Osteocyte (in vitro differentiated cells): ENCODE results near the gene SRGAP3. TPM values are rescaled to one million over a fixed set of nuclear protein-coding genes. Genes with fewer than 3 reads are reported as not detected.

Experiments
- DNase-seq: peaks from one replicate; pipeline ENCODE4 v3.0.0; 2021; ENCODE audit warnings: mixed read lengths; ENCODE audit not compliant: unreplicated experiment; ENCODE audit errors: extremely low spot score
- H3K27ac Mint-ChIP-seq: one replicate; pipeline ENCODE4 v1.8.0; 2021; ENCODE audit warnings: mild to moderate bottlenecking, mixed read lengths; ENCODE audit not compliant: unreplicated experiment
- H3K27me3 Mint-ChIP-seq: one replicate; pipeline ENCODE4 v1.8.0; 2021; ENCODE audit warnings: mixed read lengths; ENCODE audit not compliant: unreplicated experiment
- H3K36me3 Mint-ChIP-seq: one replicate; pipeline ENCODE4 v1.8.0; 2021; ENCODE audit warnings: mixed read lengths; ENCODE audit not compliant: unreplicated experiment
- H3K4me1 Mint-ChIP-seq: one replicate; pipeline ENCODE4 v1.8.0; 2021; ENCODE audit warnings: mixed read lengths; ENCODE audit not compliant: unreplicated experiment
- H3K4me3 Mint-ChIP-seq: one replicate; pipeline ENCODE4 v1.8.0; 2021; ENCODE audit warnings: mild to moderate bottlenecking, moderate library complexity, mixed read lengths; ENCODE audit not compliant: unreplicated experiment
- H3K9me3 Mint-ChIP-seq: one replicate; pipeline ENCODE4 v1.8.0; 2021; ENCODE audit warnings: mixed read lengths; ENCODE audit not compliant: unreplicated experiment
- total RNA-seq: library from RNA; stranded (reverse); gene quantifications from 2 replicates; pipeline ENCODE4 v1.2.1, GENCODE V29; 2021
- TF ChIP-seq, protein P1 (sequence below): fragments of 200-600 bp; sonication (generic); IDR thresholded peaks from 2 replicates; pipeline ENCODE4 v1.5.0; 2021; ENCODE audit warnings: antibody characterized with exemption, mild to moderate bottlenecking, moderate library complexity

Gene SRGAP3
- total RNA-seq, 1 donor from 2014 or later = 2.6 TPM

DNA sequence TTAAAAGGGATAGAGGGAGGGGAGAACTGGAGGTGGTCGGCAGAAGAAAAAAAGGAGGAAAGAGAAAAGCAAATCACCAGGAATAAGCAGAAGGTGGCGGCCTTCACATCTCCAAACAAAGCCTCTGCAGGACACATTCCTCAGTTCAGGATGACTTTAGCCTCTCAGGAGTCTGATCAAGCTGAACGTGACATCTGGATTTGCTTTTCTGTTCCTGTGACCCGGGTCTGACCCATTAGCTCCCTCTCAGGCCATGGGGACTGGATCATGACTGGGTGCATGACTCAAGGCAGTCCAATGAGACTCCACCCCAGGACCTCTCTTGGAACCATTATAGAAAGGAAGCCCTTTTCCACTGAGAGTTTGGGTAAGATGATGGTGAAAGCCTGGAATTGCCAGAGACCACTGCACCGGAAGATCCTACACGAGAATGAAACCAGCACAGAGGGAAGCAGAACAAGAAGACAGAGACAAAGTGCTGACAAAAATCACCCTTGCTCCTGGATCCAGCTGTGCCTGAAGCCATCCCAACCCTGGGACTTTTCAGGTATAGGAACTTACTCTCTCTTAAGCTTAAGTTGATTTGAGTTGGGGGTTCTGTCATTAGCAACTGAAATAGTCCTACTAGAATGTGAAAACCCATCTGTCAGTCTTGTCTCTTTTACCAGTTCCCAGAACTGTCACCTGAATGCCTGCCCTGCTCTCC lies 240.7 kb downstream of the SRGAP3 start:
- H3K4me1 Mint-ChIP-seq = no peaks in the 10 kb centered on the region
- DNase-seq = no peak
- peaks cover 7% of the 10 kb centered on the region for H3K27me3 Mint-ChIP-seq
- H3K27ac Mint-ChIP-seq = no peak overlapping the region
- TF ChIP-seq, protein P1, sequence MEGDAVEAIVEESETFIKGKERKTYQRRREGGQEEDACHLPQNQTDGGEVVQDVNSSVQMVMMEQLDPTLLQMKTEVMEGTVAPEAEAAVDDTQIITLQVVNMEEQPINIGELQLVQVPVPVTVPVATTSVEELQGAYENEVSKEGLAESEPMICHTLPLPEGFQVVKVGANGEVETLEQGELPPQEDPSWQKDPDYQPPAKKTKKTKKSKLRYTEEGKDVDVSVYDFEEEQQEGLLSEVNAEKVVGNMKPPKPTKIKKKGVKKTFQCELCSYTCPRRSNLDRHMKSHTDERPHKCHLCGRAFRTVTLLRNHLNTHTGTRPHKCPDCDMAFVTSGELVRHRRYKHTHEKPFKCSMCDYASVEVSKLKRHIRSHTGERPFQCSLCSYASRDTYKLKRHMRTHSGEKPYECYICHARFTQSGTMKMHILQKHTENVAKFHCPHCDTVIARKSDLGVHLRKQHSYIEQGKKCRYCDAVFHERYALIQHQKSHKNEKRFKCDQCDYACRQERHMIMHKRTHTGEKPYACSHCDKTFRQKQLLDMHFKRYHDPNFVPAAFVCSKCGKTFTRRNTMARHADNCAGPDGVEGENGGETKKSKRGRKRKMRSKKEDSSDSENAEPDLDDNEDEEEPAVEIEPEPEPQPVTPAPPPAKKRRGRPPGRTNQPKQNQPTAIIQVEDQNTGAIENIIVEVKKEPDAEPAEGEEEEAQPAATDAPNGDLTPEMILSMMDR = no peak
- no peak overlapping the region for H3K4me3 Mint-ChIP-seq
- no peaks in the 10 kb centered on the region for H3K9me3 Mint-ChIP-seq
- no peaks in the 10 kb centered on the region for H3K36me3 Mint-ChIP-seq

GRCh38 chr3:9007928-9008327 lies 241.5 kb downstream of the SRGAP3 start:
- no peaks in the 10 kb centered on the region for H3K9me3 Mint-ChIP-seq

DNA sequence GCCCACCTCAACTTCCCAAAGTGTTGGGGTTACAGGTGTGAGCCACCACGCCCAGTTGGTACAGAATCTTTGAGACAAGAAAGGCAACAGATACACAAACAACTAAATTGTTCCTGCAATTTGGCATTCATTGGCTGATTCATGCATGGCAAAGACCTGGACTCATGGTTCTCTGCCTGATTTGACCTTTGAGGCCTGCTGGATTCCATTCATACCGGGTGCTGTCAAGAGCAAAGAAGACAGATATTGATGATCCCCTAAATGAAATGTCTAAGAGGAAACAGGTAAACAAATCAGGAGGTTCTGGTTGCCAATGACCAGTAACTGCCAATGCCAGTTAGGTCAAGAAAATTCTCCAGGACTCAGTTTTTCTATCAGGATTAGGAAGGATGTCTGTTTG lies 242.2 kb downstream of the SRGAP3 start:
- Mint-ChIP-seq H3K27me3 (peaks cover 14% of the 10 kb centered on the region), H3K36me3 (no peaks in the 10 kb centered on the region), H3K4me3 (no peak overlapping the region), H3K4me1 (no peaks in the 10 kb centered on the region), H3K27ac (no peak overlapping the region), H3K9me3 (no peaks in the 10 kb centered on the region)
- DNase-seq = no peak
- TF ChIP-seq, protein P1 = no peak

More at GRCh38 chr3:9007928-9008327, 241.5 kb downstream of the SRGAP3 start:
- Mint-ChIP-seq H3K36me3 (no peaks in the 10 kb centered on the region), H3K4me3 (no peak overlapping the region), H3K27me3 (peaks cover 7% of the 10 kb centered on the region), H3K4me1 (no peaks in the 10 kb centered on the region), H3K27ac (no peak overlapping the region)
- DNase-seq = no peak
- TF ChIP-seq, protein P1 = no peak

DNA sequence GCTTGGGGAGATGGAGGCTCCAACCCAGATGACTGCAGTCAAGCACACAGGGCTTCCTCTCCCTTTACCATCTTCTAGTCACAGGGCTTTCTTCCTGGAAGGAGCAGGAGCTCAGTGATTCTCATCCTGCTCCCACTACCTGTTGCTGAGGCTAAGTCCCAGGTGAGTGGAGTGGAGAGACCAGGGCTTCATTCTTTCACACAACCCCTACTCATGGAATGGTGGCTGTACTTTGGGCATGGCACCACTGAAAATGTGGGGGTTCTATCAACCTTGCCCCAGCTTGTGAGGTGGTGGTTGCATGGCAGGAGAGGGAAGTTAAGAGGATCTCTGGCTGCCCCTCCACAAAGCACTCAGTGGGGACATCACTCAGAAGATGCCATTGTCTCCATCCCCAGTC lies 249.4 kb downstream of the SRGAP3 start:
- TF ChIP-seq, protein P1 = no peak
- no peak overlapping the region for H3K27ac Mint-ChIP-seq
- no peaks in the 10 kb centered on the region for H3K36me3 Mint-ChIP-seq
- H3K4me3 Mint-ChIP-seq = no peak overlapping the region
- no peaks in the 10 kb centered on the region for H3K9me3 Mint-ChIP-seq
- peaks cover 44% of the 10 kb centered on the region for H3K27me3 Mint-ChIP-seq
- H3K4me1 Mint-ChIP-seq = no peaks in the 10 kb centered on the region
- DNase-seq = no peak

- Mint-ChIP-seq H3K27me3 (peaks cover 32% of the 10 kb centered on the region), H3K4me1 (no peaks in the 10 kb centered on the region), H3K9me3 (no peaks in the 10 kb centered on the region), H3K4me3 (no peak overlapping the region), H3K27ac (no peak overlapping the region), H3K36me3 (no peaks in the 10 kb centered on the region)
- DNase-seq = no peak
- TF ChIP-seq, protein P1 = no peak
Observed at GRCh38 chr3:8997151-8997550, 252.3 kb downstream of the SRGAP3 start.
